Lung (tissue), 12 donors: ENCODE results near the gene CDK14. TPM values are rescaled to one million over a fixed set of nuclear protein-coding genes. Genes with fewer than 3 reads are reported as not detected.
A peak's percentile ranks its signal among the peaks of the same experiment; 100 is the strongest.

Experiments used
- ATAC-seq: fragments of 200-7000 bp; cut with Tn5 transposase; one replicate; pipeline ENCODE4 v1.9.1; 2020; ENCODE audit warnings: moderate number of reproducible peaks; ENCODE audit not compliant: insufficient read depth, low FRiP score
- DNase-seq, 3 donors: peaks; one replicate each; pipeline ENCODE4 v3.0.0-alpha.2; 2013 to 2017
- H3K27ac ChIP-seq, 2 donors: one replicate each; pipeline ENCODE4 v1.5.1; 2013; ENCODE audit warnings: mild to moderate bottlenecking in 2 of 2, moderate library complexity in 2 of 2, control low read depth in 1 of 2, inconsistent platforms in 1 of 2, low read depth in 1 of 2, low read length in 1 of 2
- H3K27me3 ChIP-seq, 3 donors: one replicate each; pipeline ENCODE4 v1.5.1; 2013; ENCODE audit warnings: low read length in 2 of 3; ENCODE audit not compliant: control insufficient read depth in 3 of 3, insufficient read depth in 3 of 3
- H3K36me3 ChIP-seq, 4 donors: one replicate each; pipeline ENCODE4 v1.5.1; 2013; ENCODE audit warnings: low read length in 4 of 4, mild to moderate bottlenecking in 1 of 4, moderate library complexity in 1 of 4; ENCODE audit not compliant: control insufficient read depth in 4 of 4, insufficient read depth in 4 of 4
- H3K4me1 ChIP-seq, 5 donors: one replicate each; pipeline ENCODE4 v1.5.1; 2013; ENCODE audit warnings: low read length in 5 of 5, mild to moderate bottlenecking in 2 of 5, moderate library complexity in 1 of 5; ENCODE audit not compliant: control insufficient read depth in 5 of 5, insufficient read depth in 5 of 5
- H3K4me3 ChIP-seq: one replicate; pipeline ENCODE4 v1.5.1; 2013; ENCODE audit warnings: mild to moderate bottlenecking, control low read depth, moderate library complexity
- H3K9ac ChIP-seq, 2 donors: one replicate each; pipeline ENCODE4 v1.5.1; 2013; ENCODE audit warnings: low read length in 2 of 2, control low read depth in 1 of 2; ENCODE audit not compliant: insufficient read depth in 1 of 2
- H3K9me3 ChIP-seq, 4 donors: one replicate each; pipeline ENCODE4 v1.5.1; 2013; ENCODE audit warnings: low read length in 3 of 4, mild to moderate bottlenecking in 1 of 4, moderate library complexity in 1 of 4; ENCODE audit not compliant: control insufficient read depth in 4 of 4, insufficient read depth in 3 of 4
- WGBS, 2 donors: extraction: QIAGEN DNeasy Blood & Tissue Kit; methylation state at CpG; one replicate each; pipeline ENCODE4 v1.1.7; 2013; 5-methylcytosine and 5-hydroxymethylcytosine counted together
- polyA plus RNA-seq, 2 donors: library from polyadenylated mRNA; stranded (reverse); fragments of 200-250 nt; gene quantifications; one replicate each; pipeline ENCODE4 v1.2.1, GENCODE V29; 2013
- total RNA-seq, 2 donors: library from RNA; depleted of rRNA in 1 of 2; stranded (reverse); fragments of >200 nt in 1 of 2; gene quantifications; one replicate each; pipeline ENCODE4 v1.2.1, GENCODE V29; 2014 to 2021
- TF ChIP-seq, protein P1 (sequence below): IDR thresholded peaks from 2 replicates; pipeline ENCODE4 v1.5.1; 2012; ENCODE audit warnings: mild to moderate bottlenecking; ENCODE audit errors: control extremely low read depth, extremely low read depth
- donor health status: control.
- donor health status: control.
- donor health status: Bipolar disorder and iron deficiency.
- donor health status: healthy.
- donor health status: DM: yes; HTN: yes; CAD: no.

The CDK14 gene
- total and polyA plus RNA-seq, 4 donors, result 4.3 to 117 (median 18.9) TPM

DNA sequence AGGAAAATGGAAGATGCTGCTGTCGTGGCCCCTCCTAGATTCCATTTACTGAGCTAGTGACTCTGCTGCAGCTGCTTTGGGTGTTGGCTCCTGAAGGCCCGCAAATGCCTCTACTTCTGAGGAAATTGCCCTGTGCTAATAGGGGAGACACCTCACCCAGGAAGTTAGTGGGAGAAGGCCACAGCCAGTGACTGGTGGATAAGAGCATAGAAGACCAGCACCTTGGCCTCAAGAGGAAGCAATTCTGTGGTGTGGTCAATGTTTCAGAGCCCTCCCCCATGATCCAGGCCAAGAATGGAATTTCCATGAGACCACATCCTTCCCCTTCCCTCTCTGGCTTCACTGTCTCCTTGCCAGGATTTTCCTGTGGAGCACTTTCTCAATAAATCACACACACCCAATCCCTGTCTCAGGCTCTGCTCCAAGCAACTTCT, 643.1 kb downstream of the CDK14 start:
- peaks cover 0 to 49% (median 8%) of the 10 kb centered on the region in 5 donors for H3K4me1 ChIP-seq
- H3K9ac ChIP-seq, result no peak overlapping the region
- peak; percentile 53 to 88 (median 82) for DNase-seq
- no peak overlapping the region for H3K4me3 ChIP-seq
- ATAC-seq, result no peak
- no peaks in the 10 kb centered on the region for H3K36me3 ChIP-seq
- peaks cover 0 to 1% (median 0%) of the 10 kb centered on the region in 4 donors for H3K9me3 ChIP-seq
- no peak overlapping the region for H3K27ac ChIP-seq
- H3K27me3 ChIP-seq, result no peaks in the 10 kb centered on the region
- 41 to 49% methylated on average over 2 of the region's 2 CpGs for WGBS, 2 donors
- TF ChIP-seq, protein P1, sequence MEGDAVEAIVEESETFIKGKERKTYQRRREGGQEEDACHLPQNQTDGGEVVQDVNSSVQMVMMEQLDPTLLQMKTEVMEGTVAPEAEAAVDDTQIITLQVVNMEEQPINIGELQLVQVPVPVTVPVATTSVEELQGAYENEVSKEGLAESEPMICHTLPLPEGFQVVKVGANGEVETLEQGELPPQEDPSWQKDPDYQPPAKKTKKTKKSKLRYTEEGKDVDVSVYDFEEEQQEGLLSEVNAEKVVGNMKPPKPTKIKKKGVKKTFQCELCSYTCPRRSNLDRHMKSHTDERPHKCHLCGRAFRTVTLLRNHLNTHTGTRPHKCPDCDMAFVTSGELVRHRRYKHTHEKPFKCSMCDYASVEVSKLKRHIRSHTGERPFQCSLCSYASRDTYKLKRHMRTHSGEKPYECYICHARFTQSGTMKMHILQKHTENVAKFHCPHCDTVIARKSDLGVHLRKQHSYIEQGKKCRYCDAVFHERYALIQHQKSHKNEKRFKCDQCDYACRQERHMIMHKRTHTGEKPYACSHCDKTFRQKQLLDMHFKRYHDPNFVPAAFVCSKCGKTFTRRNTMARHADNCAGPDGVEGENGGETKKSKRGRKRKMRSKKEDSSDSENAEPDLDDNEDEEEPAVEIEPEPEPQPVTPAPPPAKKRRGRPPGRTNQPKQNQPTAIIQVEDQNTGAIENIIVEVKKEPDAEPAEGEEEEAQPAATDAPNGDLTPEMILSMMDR, result no peak

DNA sequence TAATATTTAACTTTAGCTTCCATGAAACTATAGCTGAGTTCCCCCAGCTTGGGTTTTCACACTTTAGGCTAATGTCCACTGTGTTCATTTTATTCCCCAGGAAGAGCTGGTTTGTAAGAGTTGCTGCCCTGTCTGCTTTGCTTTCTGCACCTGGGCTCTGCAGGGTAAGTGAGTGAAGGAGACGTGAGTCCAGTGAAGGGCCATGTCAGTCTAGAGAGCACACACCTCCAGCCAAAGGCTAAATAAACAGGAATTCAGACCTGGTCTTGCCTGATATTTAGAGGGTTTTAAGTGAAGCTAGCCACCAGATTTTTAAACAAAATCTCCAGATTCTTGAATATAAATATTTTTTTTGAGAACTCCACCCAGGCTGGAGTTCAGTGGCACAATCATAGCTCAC, 643.7 kb downstream of the CDK14 start:
- 63 to 73% methylated on average over 1 of the region's 1 CpG for WGBS, 2 donors
- Histone ChIP-seq H3K27ac (peak overlapping the region in 1 of 2 donors; percentile 82), H3K36me3 (no peaks in the 10 kb centered on the region), H3K4me1 (peaks cover 0 to 49% (median 8%) of the 10 kb centered on the region in 5 donors), H3K9ac (peak overlapping the region in 1 of 2 donors; percentile 34), H3K27me3 (no peaks in the 10 kb centered on the region), H3K4me3 (no peak overlapping the region), H3K9me3 (no peaks in the 10 kb centered on the region)
- DNase-seq (no peak), ATAC-seq (no peak)
- TF ChIP-seq, protein P1, result no peak

DNA sequence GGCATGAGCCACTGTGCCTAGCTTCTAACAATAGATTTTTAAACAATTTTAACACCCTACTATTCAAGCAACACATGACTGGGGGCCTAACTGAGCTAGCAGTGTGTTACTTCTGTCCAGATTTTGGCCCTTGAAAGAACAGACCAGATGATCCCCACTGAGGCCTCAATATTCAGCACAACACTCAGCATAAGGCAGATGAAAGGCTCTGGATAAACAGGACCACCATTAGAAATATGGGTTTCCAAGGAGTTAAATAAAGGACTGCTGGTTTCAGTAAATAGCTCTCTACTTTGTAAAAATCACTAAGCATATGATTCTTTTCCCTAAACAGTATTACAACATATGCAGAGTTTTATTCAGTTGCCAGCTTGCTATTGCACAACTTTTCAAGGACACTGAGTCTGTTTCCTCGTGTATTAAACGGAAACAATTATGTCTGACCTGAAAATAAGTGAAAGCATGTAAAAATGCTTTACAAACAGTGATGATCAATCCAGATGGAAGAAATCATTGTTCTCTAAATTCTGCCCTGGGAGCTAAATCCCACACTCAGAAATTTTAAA, 644.3 kb downstream of the CDK14 start:
- H3K4me1 ChIP-seq, result peaks cover 0 to 49% (median 8%) of the 10 kb centered on the region in 5 donors
- TF ChIP-seq, protein P1, result no peak
- H3K36me3 ChIP-seq, result no peaks in the 10 kb centered on the region
- H3K9me3 ChIP-seq, result no peaks in the 10 kb centered on the region
- peak overlapping the region in 1 of 2 donors; percentile 82 for H3K27ac ChIP-seq
- ATAC-seq (no peak), DNase-seq (peak; percentile 62 to 98 (median 98))
- H3K4me3 ChIP-seq, result no peak overlapping the region
- WGBS, 2 donors, result 29 to 44% methylated on average over 2 of the region's 2 CpGs
- H3K27me3 ChIP-seq, result no peaks in the 10 kb centered on the region
- peak overlapping the region in 1 of 2 donors; percentile 34 for H3K9ac ChIP-seq
